ENCODE data around the gene OR2S2.

DNA sequence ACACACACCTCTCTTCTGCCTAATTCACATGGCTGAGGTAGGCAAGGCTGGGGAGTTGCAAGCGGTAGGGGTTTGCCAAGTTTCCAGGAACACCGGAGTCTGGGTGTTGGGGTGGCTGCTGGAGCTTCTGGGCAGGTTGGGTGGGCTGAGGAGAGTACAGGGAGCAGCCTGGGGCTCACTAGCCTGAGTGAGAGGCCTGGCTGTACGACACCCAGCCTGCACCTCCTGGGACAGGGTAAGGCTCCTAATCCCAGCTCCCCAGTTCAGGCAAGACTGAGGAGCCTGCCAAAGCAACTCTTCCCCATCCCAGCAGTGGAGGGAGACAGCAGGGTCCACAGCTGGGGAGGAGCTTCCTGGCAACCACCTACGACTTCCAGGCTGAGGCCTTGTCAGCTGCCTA lies 40.7 kb downstream of the OR2S2 start:
- no peak for TF ChIP-seq EZH2 (IDR thresholded peaks at IDR 0.05; ENCODE audit: low read length, unreplicated experiment)
- TF ChIP-seq, protein P1, sequence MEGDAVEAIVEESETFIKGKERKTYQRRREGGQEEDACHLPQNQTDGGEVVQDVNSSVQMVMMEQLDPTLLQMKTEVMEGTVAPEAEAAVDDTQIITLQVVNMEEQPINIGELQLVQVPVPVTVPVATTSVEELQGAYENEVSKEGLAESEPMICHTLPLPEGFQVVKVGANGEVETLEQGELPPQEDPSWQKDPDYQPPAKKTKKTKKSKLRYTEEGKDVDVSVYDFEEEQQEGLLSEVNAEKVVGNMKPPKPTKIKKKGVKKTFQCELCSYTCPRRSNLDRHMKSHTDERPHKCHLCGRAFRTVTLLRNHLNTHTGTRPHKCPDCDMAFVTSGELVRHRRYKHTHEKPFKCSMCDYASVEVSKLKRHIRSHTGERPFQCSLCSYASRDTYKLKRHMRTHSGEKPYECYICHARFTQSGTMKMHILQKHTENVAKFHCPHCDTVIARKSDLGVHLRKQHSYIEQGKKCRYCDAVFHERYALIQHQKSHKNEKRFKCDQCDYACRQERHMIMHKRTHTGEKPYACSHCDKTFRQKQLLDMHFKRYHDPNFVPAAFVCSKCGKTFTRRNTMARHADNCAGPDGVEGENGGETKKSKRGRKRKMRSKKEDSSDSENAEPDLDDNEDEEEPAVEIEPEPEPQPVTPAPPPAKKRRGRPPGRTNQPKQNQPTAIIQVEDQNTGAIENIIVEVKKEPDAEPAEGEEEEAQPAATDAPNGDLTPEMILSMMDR (conservative IDR thresholded peaks at IDR 0.05; ENCODE audit: low read depth, low read length) = no peak
- TF ChIP-seq EZH2phosphoT487 (IDR thresholded peaks at IDR 0.05; ENCODE audit: borderline replicate concordance, low read length) = no peak
